NCI-H2227 (cell line): ENCODE measurements around the gene GLYR1.

ENCODE experiments used
- DNase-seq: peaks from one replicate; lab custom pipeline; 2025; ENCODE audit not compliant: unreplicated experiment; lab: John Stamatoyannopoulos, UW

The GLYR1 gene

DNA sequence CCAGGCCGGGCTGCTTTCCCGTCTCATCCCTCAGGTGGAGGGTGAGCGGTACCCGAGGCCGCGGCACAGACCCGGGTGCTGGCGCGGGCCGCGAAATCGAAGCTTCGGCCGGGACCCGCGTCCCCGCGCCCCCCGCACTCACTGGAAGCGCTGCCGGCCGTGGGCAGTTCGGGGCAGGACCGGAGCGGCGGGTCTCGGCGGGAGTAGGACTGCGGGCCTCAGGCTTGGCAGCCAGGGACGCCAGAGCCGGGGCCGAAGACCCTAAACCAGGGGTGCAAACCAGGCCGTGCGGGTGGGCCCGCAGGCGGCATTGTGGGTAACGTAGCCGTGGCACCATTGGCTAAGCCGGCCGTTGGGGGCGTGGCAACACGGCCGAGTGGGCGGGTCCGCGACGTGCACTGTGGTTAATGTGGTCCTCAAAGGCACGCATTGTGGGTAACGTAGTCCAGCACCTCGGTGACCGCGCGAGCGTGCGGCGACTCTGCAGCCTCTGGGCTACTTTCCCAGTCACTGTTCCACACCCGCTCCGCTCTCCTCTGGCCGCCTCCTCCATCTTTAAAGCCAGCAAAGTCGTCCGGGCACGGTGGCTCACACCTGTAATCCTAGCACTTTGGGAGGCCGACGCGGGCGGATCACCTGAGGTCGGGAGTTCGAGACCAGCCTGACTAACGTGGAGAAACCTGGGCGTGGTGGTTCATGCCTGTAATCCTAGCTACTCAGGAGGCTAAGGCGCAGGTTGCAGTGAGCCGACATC, 80.0 kb downstream of the GLYR1 start, which contains the start of gene ZNF500:
ZNF500 (minus strand) TSS at position 288 of the 754 bp plus-strand sequence. CDS start 1,184 bp downstream, outside the sequence.
- DNase-seq = peak; percentile 98

- no peak for DNase-seq
Measured at GRCh38 chr16:4765511-4766474, 81.3 kb downstream of the GLYR1 start.

DNA sequence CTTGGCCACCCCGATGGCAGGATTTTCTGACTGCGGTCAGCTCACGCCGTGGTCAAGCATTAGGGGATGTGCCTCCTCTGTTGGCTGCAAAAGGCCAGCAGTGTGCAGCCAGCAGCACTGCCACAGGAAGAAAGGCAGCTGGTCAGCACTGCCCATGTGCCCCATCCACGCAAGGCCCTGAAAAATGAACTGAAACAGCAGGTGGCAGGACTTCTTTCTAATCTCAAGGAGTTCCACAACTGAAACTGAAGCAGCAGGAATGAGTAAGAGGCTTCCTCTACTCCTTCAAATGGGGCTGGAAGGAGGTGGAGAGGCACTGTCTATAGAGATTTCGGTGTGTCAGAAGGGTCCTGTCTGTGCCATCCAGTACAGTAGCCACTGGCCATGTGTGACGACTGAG, 83.3 kb downstream of the GLYR1 start:
- DNase-seq = no peak

- DNase-seq = no peak
Measured at GRCh38 chr16:4762205-4762604, 84.9 kb downstream of the GLYR1 start.

DNA sequence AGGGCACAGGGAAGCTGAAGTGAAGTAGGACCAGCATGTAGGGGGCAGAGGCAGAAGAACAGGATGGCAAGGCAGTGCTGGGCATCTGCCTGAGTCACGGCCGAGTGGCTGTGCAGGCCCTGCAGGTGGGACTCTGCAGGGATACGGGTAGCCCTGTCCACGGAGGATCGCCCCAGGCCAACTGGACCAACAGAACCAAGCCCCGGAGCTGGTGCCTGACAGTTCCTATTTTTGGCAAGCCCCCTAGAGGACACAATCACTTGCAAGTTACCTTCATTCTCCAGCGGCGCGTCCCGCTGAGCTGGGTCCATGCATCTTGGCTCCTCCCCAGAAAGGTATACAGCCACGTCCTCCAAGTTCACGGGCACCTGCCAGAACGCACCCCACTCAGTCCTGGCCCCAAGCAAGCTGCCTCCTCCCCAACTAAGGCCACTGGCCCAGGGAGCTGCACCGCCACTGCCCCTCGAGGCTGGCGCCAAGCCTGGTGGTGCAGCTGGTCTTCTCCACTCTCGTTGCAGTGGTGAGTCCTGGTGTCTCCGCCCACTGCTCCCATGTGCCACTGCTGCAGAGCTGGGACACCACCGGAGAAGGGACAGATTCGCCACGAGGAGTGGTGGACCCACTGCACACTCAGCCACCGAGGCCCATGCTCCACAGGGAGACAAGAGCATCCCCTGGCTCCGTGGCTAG, 86.7 kb downstream of the GLYR1 start:
- no peak for DNase-seq

DNA sequence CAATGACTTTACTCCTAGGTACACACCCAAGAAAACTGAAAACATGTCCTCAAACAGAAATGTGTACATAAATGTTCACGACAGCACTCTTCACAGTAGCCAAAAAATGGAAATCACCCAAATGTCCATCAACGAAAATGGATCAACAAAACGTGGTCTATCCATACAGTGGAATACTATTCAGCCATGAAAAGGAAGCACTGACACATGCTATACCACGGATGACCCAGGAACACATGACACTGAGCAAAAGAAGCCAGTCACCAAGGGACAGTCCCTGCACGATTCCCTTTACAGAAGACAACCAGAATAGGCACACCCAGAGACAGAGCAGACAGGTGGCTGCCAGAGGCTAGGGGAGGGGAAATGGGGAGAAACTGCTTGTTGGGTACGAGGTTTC, 91.4 kb downstream of the GLYR1 start:
- DNase-seq = no peak

DNA sequence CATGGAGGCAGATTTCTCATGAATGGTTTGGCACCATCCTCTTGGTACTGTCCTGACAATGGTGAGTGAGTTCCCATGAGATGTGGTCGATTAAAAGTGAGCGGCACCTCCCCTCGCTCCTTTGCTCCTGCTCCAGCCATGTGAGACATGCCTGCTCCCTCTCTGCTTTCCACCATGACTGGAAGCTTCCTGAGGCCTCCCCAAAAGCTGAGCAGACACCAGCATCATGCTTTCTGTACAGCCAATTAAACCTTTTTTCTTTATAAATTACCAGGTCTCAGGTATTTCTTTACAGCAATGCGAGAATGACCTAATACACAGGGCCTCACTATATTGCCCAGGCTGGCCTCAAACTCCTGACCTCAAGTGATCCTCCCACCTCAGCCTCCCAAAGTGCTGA, 92.2 kb downstream of the GLYR1 start:
- no peak for DNase-seq

GRCh38 chr16:4753227-4753626, 93.9 kb downstream of the GLYR1 start:
- no peak for DNase-seq
